Prostate gland (tissue), 2 donors: Measurements from ENCODE around the gene SAMD8. TPM values are rescaled to one million over a fixed set of nuclear protein-coding genes. Genes with fewer than 3 reads are reported as not detected.
"Not testable (repeated sequence)": the region's sequence is repeated elsewhere in the genome, so short reads cannot be mapped to it uniquely, and the experiment has no call there.

Experiments
- DNase-seq: peaks from one replicate; pipeline ENCODE4 v3.0.0-alpha.2; 2019; ENCODE audit warnings: low spot score
- H3K27ac ChIP-seq, 2 donors: fragments of 200-600 bp; sonication (generic); 2 replicates each; pipeline ENCODE4 v1.5.1; 2017 to 2019
- H3K27me3 ChIP-seq: fragments of 200-600 bp; sonication (generic); replicated peaks from 2 replicates; pipeline ENCODE4 v1.5.1; 2019; ENCODE audit not compliant: insufficient read depth
- H3K36me3 ChIP-seq, 2 donors: fragments of 200-600 bp; sonication (generic); 1 replicate in 1 of 2; 2 replicates in 1 of 2; pipeline versions ENCODE4 v1.5.1 to v1.8.1; 2017 to 2019
- H3K4me1 ChIP-seq: fragments of 200-600 bp; sonication (generic); replicated peaks from 2 replicates; pipeline ENCODE4 v1.5.1; 2019
- H3K4me3 ChIP-seq, 2 donors: fragments of 200-600 bp; sonication (generic); 2 replicates each; pipeline ENCODE4 v1.5.1; 2017 to 2019
- H3K9me3 ChIP-seq: fragments of 200-600 bp; sonication (generic); 2 replicates; pipeline ENCODE4 v1.5.1; 2017
- POLR2A ChIP-seq: fragments of 450-650 bp; IDR thresholded peaks from one replicate; pipeline ENCODE4 v1.6.1; 2016; ENCODE audit warnings: antibody characterized with exemption, mild to moderate bottlenecking
- POLR2AphosphoS5 ChIP-seq: sonication (generic); formaldehyde crosslinking; IDR thresholded peaks from one replicate; pipeline ENCODE4 v1.6.1; 2017; ENCODE audit warnings: antibody characterized with exemption
- WGBS: methylation state at CpG from one replicate; pipeline ENCODE4 v1.1.5; 2018; 5-methylcytosine and 5-hydroxymethylcytosine counted together
- intact Hi-C: fragments of 100-400 bp; cut with DNase I; formaldehyde crosslinking; loops from one replicate; pipeline ENCODE4 v1.14.2; 2022
- total RNA-seq, 2 donors: library from RNA; depleted of rRNA; stranded (reverse); fragments of >200 nt; gene quantifications; one replicate each; pipeline ENCODE4 v1.1.0, GENCODE V29; 2016
- TF ChIP-seq, protein P1 (sequence below), 4 experiments: fragments of 200-600 bp in 2 of 4; fragments of 450-650 bp in 2 of 4; sonication (generic) in 2 of 4; IDR thresholded peaks; 1 replicate in 3 of 4; 2 replicates in 1 of 4; pipeline ENCODE4 v1.5.1; 2016 to 2019; ENCODE audit warnings: antibody characterized with exemption in 4 of 4, mild to moderate bottlenecking in 2 of 4, moderate library complexity in 2 of 4

Gene SAMD8
- total RNA-seq, 2 donors from 2014 or later = 18.8 to 41.5 TPM

DNA sequence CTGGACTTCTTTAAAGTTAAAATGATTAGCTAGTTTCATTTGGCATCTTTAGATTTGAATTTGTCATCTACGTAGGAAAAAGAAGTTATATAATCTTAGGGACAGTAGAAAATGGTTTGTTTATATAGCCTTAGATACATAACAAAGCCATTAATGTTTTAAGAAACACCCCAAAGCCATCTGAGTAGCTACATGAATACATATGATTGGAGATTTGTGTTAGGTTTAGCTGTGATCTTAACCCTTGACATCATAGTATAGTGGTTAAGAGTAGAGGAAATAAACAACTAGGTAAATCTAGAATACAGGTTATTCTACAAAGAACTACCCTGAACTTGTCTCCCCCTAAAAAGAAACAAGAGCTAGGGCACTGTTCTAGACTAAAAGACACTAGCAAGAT, 18.1 kb downstream of the SAMD8 start:
- Histone ChIP-seq H3K4me1 (no peaks in the 10 kb centered on the region), H3K9me3 (no peaks in the 10 kb centered on the region), H3K27me3 (no peaks in the 10 kb centered on the region), H3K36me3 (no peaks in the 10 kb centered on the region), H3K4me3 (no peak overlapping the region), H3K27ac (no peak overlapping the region)
- 71% methylated on average over 1 of the region's 1 CpG for WGBS
- TF ChIP-seq POLR2AphosphoS5 = no peak
- no peak for TF ChIP-seq POLR2A
- TF ChIP-seq, protein P1, sequence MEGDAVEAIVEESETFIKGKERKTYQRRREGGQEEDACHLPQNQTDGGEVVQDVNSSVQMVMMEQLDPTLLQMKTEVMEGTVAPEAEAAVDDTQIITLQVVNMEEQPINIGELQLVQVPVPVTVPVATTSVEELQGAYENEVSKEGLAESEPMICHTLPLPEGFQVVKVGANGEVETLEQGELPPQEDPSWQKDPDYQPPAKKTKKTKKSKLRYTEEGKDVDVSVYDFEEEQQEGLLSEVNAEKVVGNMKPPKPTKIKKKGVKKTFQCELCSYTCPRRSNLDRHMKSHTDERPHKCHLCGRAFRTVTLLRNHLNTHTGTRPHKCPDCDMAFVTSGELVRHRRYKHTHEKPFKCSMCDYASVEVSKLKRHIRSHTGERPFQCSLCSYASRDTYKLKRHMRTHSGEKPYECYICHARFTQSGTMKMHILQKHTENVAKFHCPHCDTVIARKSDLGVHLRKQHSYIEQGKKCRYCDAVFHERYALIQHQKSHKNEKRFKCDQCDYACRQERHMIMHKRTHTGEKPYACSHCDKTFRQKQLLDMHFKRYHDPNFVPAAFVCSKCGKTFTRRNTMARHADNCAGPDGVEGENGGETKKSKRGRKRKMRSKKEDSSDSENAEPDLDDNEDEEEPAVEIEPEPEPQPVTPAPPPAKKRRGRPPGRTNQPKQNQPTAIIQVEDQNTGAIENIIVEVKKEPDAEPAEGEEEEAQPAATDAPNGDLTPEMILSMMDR (IDR thresholded peaks at IDR 0.05) = no peak
- intact Hi-C loops = no loop called here
- DNase-seq = no peak

- H3K27me3 ChIP-seq, H3K4me1 ChIP-seq, DNase-seq, H3K27ac ChIP-seq, H3K36me3 ChIP-seq, H3K9me3 ChIP-seq, H3K4me3 ChIP-seq, intact Hi-C loops: not testable (repeated sequence)
- WGBS = over 99% methylated on average over 3 of the region's 3 CpGs
Measured at GRCh38 chr10:75133701-75134100, 22.2 kb downstream of the SAMD8 start.

DNA sequence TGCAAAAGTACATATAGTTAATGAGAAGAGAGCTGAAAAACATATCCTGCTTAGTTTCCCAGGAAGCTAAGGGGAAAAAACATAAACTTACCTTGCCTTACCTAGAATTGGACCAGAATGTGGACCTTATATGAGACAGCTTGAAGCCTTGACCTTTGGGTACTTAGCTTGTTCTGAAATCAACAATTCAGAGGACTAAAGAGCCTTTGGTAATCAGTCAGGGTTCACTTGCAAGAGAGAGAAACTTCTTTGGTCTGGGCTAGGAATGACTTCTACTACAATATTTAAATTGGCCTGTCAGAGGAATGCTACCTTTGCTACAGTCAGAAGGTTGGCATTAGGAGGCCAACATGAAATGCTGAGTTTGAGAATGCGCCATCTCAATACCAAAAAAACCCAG, 24.9 kb downstream of the SAMD8 start:
- no peak for TF ChIP-seq POLR2AphosphoS5
- TF ChIP-seq POLR2A = no peak
- TF ChIP-seq, protein P1 (IDR thresholded peaks at IDR 0.05) = no peak
- H3K27ac ChIP-seq = no peak overlapping the region
- H3K4me3 ChIP-seq = no peak overlapping the region
- H3K4me1 ChIP-seq = no peaks in the 10 kb centered on the region
- H3K36me3 ChIP-seq = no peaks in the 10 kb centered on the region
- intact Hi-C loops = no loop called here
- no peaks in the 10 kb centered on the region for H3K27me3 ChIP-seq
- DNase-seq = no peak
- WGBS = 100% methylated on average over 1 of the region's 1 CpG
- no peaks in the 10 kb centered on the region for H3K9me3 ChIP-seq

- Histone ChIP-seq H3K27me3 (no peaks in the 10 kb centered on the region), H3K4me3 (no peak overlapping the region), H3K27ac (no peak overlapping the region), H3K36me3 (no peaks in the 10 kb centered on the region), H3K9me3 (no peaks in the 10 kb centered on the region), H3K4me1 (no peaks in the 10 kb centered on the region)
- WGBS = 68% methylated on average over 3 of the region's 3 CpGs
- no peak for DNase-seq
- TF ChIP-seq POLR2AphosphoS5 (no peak), POLR2A (no peak)
- TF ChIP-seq, protein P1 (IDR thresholded peaks at IDR 0.05) = no peak
- intact Hi-C loops = no loop called here
Measured at GRCh38 chr10:75137533-75138438, 26.3 kb downstream of the SAMD8 start.

DNA sequence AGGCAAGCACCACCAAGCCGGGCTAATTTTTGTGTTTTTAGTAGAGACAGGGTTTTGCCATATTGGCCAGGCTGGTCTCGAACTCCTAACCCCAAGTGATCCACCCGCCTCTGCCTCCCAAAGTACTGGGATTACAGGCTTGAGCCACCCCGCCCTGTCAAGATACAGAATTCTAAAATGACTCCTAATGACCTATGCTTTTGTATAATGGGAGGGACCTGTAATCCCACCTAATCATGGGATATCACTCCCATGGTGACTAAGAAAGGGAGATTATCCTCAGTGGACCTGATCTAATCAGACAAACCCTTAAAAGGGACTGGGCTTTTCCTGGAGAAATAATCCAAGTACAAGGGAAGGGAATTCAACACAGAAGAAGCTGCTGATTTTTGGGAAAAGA, 28.8 kb downstream of the SAMD8 start:
- intact Hi-C loops = no loop called here
- Histone ChIP-seq H3K4me1 (no peaks in the 10 kb centered on the region), H3K9me3 (no peaks in the 10 kb centered on the region), H3K27ac (no peak overlapping the region), H3K4me3 (no peak overlapping the region), H3K27me3 (no peaks in the 10 kb centered on the region), H3K36me3 (no peaks in the 10 kb centered on the region)
- TF ChIP-seq, protein P1 (IDR thresholded peaks at IDR 0.05) = no peak
- TF ChIP-seq POLR2A (no peak), POLR2AphosphoS5 (no peak)
- DNase-seq = no peak
- WGBS = 96% methylated on average over 4 of the region's 4 CpGs
